Measurements from ENCODE around the gene COX7A2.

GRCh38 chr6:75280131-75280855 is 36.7 kb upstream of the COX7A2 start:
- no peak for TF ChIP-seq CTCF (optimal IDR thresholded peaks at IDR 0.05 in 1 of 3, IDR thresholded peaks at IDR 0.05 in 1 of 3, conservative IDR thresholded peaks at IDR 0.05 in 1 of 3; ENCODE audit: extremely low read depth in 1 of 3, insufficient read depth in 2 of 3, low read length in 3 of 3)
- TF ChIP-seq EZH2 (IDR thresholded peaks at IDR 0.05; ENCODE audit: low read length): no peak

Data from keratinocyte (primary cell).